Panc1 (cell line): ENCODE results near the gene C22orf39.

Experiments
- CTCF ChIP-seq: fragments of 450-650 bp; IDR thresholded peaks from 2 replicates; pipeline ENCODE4 v1.5.1; 2017; ENCODE audit warnings: mild to moderate bottlenecking
- POLR2AphosphoS5 ChIP-seq: IDR thresholded peaks from 2 replicates; pipeline ENCODE4 v1.6.1; 2012; ENCODE audit warnings: mild to moderate bottlenecking, low read depth, low read length, moderate library complexity
- SIN3A ChIP-seq: IDR thresholded peaks from 2 replicates; pipeline ENCODE4 v1.6.1; 2012; ENCODE audit warnings: low read depth, mild to moderate bottlenecking, low read length, moderate library complexity, borderline replicate concordance; ENCODE audit not compliant: insufficient read depth

- TF ChIP-seq CTCF (no peak), POLR2AphosphoS5 (no peak), SIN3A (no peak)
Measured at GRCh38 chr22:19420321-19420720, 27.2 kb downstream of the C22orf39 start.
